GM12891 (cell line): ENCODE measurements around the gene C2CD4C.
"Not testable (repeated sequence)": the region's sequence is repeated elsewhere in the genome, so short reads cannot be mapped to it uniquely, and the experiment has no call there.

Experiments used
- DNase-seq: peaks from one replicate; pipeline ENCODE4 v3.0.0; 2011; ENCODE audit warnings: low spot score; ENCODE audit not compliant: insufficient read length
- FAIRE-seq: peaks from 2 replicates; lab custom pipeline; 2011; peaks lifted over from hg19 to GRCh38; lab: Jason Lieb, UNC
- PAX5 ChIP-seq: IDR thresholded peaks from 2 replicates; pipeline ENCODE4 v1.6.1; 2011; ENCODE audit warnings: low read length, moderate library complexity, mild to moderate bottlenecking; ENCODE audit not compliant: insufficient read depth, severe bottlenecking
- POLR2A ChIP-seq: IDR thresholded peaks from 2 replicates; pipeline ENCODE4 v1.6.1; 2011; ENCODE audit warnings: low read depth, low read length, control low read depth
- POLR2AphosphoS5 ChIP-seq: IDR thresholded peaks from 2 replicates; pipeline ENCODE4 v1.6.1; 2011; ENCODE audit warnings: low read depth, low read length, control low read depth
- POU2F2 ChIP-seq: IDR thresholded peaks from 2 replicates; pipeline ENCODE4 v1.6.1; 2011; ENCODE audit warnings: low read depth, mild to moderate bottlenecking, control low read depth, low read length, moderate library complexity
- SPI1 ChIP-seq: IDR thresholded peaks from 2 replicates; pipeline ENCODE4 v1.6.1; 2011; ENCODE audit warnings: low read depth, low read length, control low read depth
- TAF1 ChIP-seq: IDR thresholded peaks from 2 replicates; pipeline ENCODE4 v1.6.1; 2011; ENCODE audit warnings: low read depth, low read length, control low read depth

The C2CD4C gene

DNA sequence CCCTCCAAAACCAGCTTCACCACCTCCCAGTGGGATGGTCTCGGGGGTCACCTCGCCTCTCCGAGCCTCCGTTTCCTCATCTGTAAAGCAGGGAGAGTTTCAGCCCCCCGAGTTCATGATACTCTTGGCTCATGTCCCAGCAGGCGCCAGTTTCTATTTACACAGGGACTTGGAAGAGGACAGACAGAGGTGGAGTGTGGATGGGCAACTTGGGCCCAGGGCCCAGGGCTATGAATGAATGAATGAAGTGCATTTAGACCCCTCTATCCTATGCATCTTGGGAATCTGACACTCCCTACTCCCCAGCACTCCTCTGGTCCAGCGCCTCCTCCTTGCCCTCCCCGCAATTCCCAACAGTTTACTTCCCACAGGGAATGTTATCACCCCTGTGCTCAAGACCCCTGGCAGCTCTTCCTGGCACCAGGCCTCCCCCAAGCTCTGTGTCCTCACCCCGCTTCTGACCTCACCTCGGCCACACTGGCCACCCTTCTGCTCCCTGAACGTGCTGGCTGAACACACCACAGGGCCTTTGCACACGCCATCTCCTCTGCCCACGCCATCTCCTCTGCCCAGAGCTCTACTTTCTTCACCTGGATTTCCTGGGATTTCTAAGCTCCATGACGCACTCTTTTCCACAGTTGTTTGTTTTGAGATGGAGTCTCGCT is 4.9 kb upstream of the C2CD4C start:
- TF ChIP-seq POU2F2 = no peak
- FAIRE-seq = no peak
- DNase-seq = no peak

- TF ChIP-seq POLR2AphosphoS5 (no peak), POU2F2 (no peak), PAX5 (no peak), POLR2A (no peak), TAF1 (no peak), SPI1 (no peak)
- DNase-seq = no peak
- no peak for FAIRE-seq
Observed at GRCh38 chr19:412356-413355, 3.7 kb upstream of the C2CD4C start.

DNA sequence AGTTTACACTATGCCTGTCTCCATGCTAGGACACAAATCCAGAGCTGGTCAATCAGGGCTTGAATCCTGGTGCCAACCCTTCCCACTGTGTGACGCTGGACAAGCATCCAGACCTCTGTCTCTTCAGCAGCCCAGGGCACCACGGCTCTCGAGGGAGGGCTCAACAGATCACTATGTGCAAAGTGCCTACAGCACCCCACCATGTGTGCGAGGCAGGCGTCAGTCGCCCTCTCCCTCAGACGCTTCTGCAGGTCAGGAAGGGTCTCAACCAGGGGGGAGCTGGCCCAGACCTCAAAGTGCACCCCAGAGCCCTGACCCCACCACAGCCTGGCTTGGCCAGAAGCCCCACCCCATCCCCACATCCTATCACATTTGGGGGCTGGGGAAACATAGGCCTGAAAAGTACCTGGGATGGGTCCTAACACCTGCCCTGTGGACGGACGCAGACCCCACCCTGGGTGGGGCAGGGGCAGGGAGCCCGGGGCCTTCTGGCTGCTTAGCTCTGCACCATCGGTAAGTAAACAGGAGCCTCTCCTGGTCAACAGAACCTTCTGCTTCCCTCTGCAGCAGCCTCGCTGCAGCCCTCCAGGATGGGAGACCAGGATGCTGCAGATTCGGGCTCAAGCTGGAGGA is 2.9 kb upstream of the C2CD4C start:
- no peak for FAIRE-seq
- TF ChIP-seq TAF1 (no peak), PAX5 (no peak), SPI1 (no peak), POU2F2 (no peak), POLR2AphosphoS5 (no peak), POLR2A (no peak)

GRCh38 chr19:411121-411722 is 2.3 kb upstream of the C2CD4C start:
- not testable (repeated sequence) for FAIRE-seq, DNase-seq

More for the DNA sequence above, 2.9 kb upstream of the C2CD4C start:
- no peak for DNase-seq

GRCh38 chr19:410243-410781 is 1.4 kb upstream of the C2CD4C start:
- TF ChIP-seq POU2F2 (no peak), SPI1 (no peak), PAX5 (no peak), POLR2AphosphoS5 (no peak), TAF1 (no peak)
- FAIRE-seq = no peak
- no peak for DNase-seq

DNA sequence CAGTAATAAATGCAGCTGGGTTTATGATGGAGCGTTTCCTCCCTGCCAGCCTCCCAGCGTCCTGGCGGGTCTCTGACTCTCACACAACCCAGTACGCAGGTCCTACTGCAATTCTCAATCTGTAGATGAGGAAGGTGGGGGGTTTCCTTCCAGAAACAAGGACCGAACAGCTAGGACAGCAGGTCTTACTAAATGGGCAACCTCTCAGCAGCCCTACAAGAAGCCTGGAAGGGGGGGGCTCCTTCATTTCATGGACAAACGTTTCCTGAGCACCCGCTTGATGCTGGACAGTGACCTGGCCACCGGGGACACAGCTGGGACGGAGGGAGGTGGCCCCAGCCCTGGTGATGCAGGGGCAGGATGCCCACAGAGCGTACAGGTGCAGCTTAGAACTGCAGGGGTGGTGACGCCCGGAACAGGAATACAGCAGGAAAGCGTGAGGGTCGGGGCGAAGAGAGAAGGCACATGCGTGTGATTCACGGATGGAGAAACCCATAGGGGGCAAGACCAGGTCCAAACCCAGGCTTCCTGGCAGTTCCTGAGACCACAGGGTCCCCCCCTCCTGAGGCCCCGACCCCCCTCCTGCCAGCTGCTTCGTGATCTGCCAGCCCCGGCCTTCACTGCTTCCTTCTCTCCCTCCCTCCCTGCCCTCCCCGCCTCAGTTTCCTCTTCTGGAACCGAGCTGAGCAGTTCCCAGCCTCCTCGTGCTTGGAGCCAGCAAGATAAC is 732 bp upstream of the C2CD4C start:
- TF ChIP-seq TAF1 (no peak), POU2F2 (no peak), SPI1 (no peak), POLR2A (no peak), POLR2AphosphoS5 (no peak), PAX5 (no peak)
- DNase-seq (no peak), FAIRE-seq (no peak)

DNA sequence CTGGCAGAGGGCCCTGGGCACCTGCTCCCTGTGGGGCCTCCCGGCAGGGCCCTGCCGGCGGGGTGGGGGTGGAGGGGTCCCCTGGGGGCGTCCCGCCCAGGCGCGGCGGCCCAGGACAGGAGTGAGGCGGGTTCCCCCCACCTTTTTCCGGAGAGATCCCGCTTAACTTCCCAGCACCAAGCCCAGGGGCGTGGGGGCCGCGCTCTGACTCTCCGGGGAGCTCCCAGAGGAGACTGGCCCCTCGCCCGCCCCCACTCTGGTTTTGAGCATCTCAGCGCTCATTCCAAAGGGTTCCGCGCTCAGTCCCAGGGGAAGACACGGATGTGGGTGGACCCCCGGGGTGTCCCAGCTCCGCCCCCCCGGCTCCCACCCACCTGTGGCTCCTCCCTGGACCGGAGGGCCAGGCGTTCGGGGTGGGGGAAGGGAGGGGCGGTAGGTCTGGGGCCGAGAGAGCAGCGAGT is 476 bp downstream of the C2CD4C start:
- TF ChIP-seq TAF1 (no peak), POLR2AphosphoS5 (no peak), POLR2A (no peak), POU2F2 (no peak)
- DNase-seq (no peak), FAIRE-seq (no peak)

GRCh38 chr19:407511-408440 is 1.2 kb downstream of the C2CD4C start:
- no peak for TF ChIP-seq PAX5
- no peak for TF ChIP-seq TAF1
- TF ChIP-seq POU2F2 = no peak
- TF ChIP-seq SPI1 = no peak
- no peak for TF ChIP-seq POLR2A
- no peak for TF ChIP-seq POLR2AphosphoS5
- DNase-seq (no peak), FAIRE-seq (no peak)
